ENCODE measurements around the gene HOMER1. TPM values are rescaled to one million over a fixed set of nuclear protein-coding genes. Genes with fewer than 3 reads are reported as not detected.

HOMER1 gene
- total RNA-seq, 4 donors from 2014 or later: 1.8 to 13.8 (median 5.2) TPM

DNA sequence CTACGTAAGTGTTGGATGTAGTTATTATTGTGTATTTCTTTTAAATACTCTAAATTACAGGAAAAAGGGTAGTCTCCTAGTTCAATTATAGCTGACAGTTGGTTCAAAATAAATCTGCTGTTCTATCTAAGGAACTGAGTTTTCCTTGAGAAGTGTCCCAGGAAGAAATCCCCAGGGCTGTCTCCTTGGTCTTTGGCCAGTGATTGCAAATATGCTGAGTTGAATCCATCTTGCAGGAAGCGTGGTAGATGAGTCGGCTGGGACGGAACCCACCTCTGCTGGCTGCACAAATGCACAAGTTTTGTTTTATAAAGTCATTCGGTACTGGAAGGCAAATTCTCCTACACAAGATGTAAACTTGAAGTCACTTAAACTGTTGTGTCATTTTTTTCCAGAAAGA lies 30.2 kb upstream of the HOMER1 start:
- TF ChIP-seq EP300 (IDR thresholded peaks at IDR 0.05) (no peak), POLR2A (IDR thresholded peaks at IDR 0.05) (no peak)
- TF ChIP-seq, protein P1, sequence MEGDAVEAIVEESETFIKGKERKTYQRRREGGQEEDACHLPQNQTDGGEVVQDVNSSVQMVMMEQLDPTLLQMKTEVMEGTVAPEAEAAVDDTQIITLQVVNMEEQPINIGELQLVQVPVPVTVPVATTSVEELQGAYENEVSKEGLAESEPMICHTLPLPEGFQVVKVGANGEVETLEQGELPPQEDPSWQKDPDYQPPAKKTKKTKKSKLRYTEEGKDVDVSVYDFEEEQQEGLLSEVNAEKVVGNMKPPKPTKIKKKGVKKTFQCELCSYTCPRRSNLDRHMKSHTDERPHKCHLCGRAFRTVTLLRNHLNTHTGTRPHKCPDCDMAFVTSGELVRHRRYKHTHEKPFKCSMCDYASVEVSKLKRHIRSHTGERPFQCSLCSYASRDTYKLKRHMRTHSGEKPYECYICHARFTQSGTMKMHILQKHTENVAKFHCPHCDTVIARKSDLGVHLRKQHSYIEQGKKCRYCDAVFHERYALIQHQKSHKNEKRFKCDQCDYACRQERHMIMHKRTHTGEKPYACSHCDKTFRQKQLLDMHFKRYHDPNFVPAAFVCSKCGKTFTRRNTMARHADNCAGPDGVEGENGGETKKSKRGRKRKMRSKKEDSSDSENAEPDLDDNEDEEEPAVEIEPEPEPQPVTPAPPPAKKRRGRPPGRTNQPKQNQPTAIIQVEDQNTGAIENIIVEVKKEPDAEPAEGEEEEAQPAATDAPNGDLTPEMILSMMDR (IDR thresholded peaks at IDR 0.05): no peak
- H3K27me3 ChIP-seq: no peaks in the 10 kb centered on the region

DNA sequence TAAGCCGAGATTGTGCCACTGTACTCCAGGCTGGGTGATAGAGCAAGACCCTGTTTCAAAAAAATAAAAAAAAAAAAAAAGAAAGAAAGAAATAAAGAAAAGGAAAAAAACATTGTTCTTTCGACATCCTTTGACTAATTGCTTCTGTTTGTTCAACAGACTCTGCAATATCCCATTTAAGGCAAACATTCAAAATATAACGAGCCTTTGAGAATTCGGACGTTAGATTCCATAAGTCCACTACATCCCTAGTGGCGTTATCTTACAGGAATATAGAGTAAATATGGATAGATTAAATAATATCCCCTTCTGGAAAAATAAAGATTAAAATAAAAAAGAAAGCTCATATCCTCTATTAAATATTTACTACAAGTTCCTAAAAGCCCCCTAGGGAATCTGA lies 27.0 kb upstream of the HOMER1 start:
- H3K36me3 ChIP-seq: no peaks in the 10 kb centered on the region
- no peak overlapping the region for H3K4me3 ChIP-seq
- WGBS, 2 donors: 61 to 65% methylated on average over 6 of the region's 6 CpGs
- no peak for DNase-seq (ENCODE audit: low spot score in 2 of 2)
- TF ChIP-seq POLR2A (IDR thresholded peaks at IDR 0.05): no peak
- TF ChIP-seq, protein P1 (IDR thresholded peaks at IDR 0.05): no peak
- TF ChIP-seq EP300 (IDR thresholded peaks at IDR 0.05): no peak
- H3K9me3 ChIP-seq: no peaks in the 10 kb centered on the region
- H3K27ac ChIP-seq: no peak overlapping the region
- no peaks in the 10 kb centered on the region for H3K4me1 ChIP-seq
- no peaks in the 10 kb centered on the region for H3K27me3 ChIP-seq

More for the DNA sequence above, 30.2 kb upstream of the HOMER1 start:
- no peaks in the 10 kb centered on the region for H3K36me3 ChIP-seq
- WGBS, 2 donors: 46 to 70% methylated on average over 5 of the region's 5 CpGs
- H3K27ac ChIP-seq: no peak overlapping the region
- DNase-seq (ENCODE audit: low spot score in 2 of 2): peak; percentile 22 to 25
- H3K4me3 ChIP-seq: no peak overlapping the region
- H3K9me3 ChIP-seq: no peaks in the 10 kb centered on the region
- no peaks in the 10 kb centered on the region for H3K4me1 ChIP-seq

DNA sequence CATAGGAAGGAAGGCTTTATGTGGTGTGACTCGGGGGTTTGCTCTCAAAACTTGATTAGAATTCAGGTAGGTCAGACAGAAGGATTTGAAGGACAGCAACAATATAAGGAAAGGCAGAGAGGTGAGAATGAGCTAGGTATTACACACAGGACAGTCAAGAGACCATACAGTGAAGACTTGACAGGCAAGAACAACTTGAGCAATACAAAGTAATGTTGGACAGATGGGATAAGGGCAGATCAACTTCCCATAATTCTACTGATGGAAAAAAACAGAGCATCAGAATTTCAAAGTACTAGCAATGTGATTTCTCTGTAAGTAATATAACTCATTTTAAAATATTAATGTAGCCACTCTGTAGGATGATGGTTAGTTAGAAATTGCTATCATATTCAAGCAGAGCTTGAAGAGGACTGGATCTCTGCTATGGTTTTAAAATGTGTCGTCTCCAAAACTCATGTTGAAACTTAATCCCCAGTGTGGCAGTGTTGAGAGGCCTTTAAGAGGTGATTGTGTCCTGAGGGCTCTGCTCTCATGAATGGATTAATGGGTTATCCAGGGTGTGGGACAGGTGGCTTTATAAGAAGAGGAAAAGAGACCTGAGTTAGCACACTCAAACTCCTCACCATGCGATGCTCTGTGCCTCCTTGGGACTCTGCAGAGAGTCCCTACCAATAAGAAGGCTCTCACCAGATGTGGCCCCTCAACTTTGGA lies 22.4 kb upstream of the HOMER1 start:
- no peaks in the 10 kb centered on the region for H3K9me3 ChIP-seq
- no peaks in the 10 kb centered on the region for H3K27me3 ChIP-seq
- H3K4me1 ChIP-seq: no peaks in the 10 kb centered on the region
- WGBS, 2 donors: 87 to 92% methylated on average over 3 of the region's 3 CpGs
- no peak overlapping the region for H3K4me3 ChIP-seq
- H3K36me3 ChIP-seq: no peaks in the 10 kb centered on the region
- TF ChIP-seq EP300 (IDR thresholded peaks at IDR 0.05) (no peak), POLR2A (IDR thresholded peaks at IDR 0.05) (no peak)
- TF ChIP-seq, protein P1 (IDR thresholded peaks at IDR 0.05): no peak
- no peak overlapping the region for H3K27ac ChIP-seq
- no peak for DNase-seq (ENCODE audit: low spot score in 2 of 2)

DNA sequence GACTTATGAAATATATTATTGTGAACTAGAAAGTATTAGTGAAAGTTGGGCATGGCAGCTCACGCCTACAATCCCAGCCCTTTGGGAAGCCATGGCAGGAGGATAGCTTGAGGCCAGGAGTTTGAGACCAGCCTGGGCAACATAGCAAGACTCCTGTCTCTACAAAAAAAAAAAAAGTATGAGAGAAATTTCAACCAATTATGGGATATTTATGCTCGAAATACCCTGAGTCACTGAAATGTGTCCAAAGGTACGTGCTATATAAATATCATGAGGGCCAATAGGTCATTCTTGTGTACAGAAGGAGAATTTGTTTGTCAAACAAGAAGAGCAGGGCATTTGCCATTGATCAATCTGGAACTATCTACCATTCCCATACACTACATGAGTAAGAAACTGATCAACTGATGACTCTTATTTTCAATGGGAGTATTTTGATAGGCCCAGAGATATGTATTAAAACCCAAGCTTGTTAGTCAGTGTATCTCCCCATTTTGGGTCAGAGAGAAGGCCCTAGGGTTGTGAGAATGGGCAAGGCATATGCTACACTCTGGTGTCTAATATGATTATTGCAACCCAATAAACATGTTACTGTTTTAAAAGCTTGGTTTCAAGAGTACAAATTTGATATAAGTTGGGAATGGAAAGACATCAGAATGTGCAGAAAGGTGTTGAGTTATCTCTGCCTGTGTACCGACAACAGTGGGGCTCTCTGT lies 21.7 kb upstream of the HOMER1 start:
- Histone ChIP-seq H3K27ac (no peak overlapping the region), H3K9me3 (no peaks in the 10 kb centered on the region), H3K27me3 (no peaks in the 10 kb centered on the region), H3K4me1 (no peaks in the 10 kb centered on the region), H3K4me3 (no peak overlapping the region), H3K36me3 (no peaks in the 10 kb centered on the region)
- WGBS, 2 donors: 78 to 90% methylated on average over 4 of the region's 4 CpGs
- TF ChIP-seq EP300 (IDR thresholded peaks at IDR 0.05) (no peak), POLR2A (IDR thresholded peaks at IDR 0.05) (no peak)
- TF ChIP-seq, protein P1 (IDR thresholded peaks at IDR 0.05): no peak
- DNase-seq (ENCODE audit: low spot score in 2 of 2): no peak

DNA sequence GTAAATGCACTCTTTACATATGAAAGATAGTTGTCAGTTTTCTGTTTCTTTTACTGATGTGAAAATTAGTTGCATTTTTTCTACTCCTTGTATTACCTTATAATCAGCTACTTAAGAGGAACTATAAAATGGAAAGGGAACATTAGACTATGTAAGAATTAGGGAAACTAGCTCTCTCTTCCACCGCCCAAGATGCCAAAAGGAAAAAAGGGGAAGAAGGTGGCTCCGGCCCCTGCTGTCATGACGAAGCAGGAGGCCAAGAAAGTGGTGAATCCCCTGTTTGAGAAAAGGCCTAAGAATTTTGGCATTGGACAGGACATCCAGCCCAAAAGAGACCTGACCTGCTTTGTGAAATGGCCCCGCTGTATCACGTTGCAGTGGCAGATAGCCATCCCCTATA lies 15.2 kb upstream of the HOMER1 start:
- 67 to 80% methylated on average over 5 of the region's 5 CpGs for WGBS, 2 donors
- H3K9me3 ChIP-seq: peaks cover 0 to 9% (median 0%) of the 10 kb centered on the region in 4 donors
- H3K4me1 ChIP-seq: no peaks in the 10 kb centered on the region
- TF ChIP-seq, protein P1 (IDR thresholded peaks at IDR 0.05): no peak
- TF ChIP-seq EP300 (IDR thresholded peaks at IDR 0.05) (no peak), POLR2A (IDR thresholded peaks at IDR 0.05) (no peak)
- DNase-seq (ENCODE audit: low spot score in 2 of 2): no peak
- no peak overlapping the region for H3K27ac ChIP-seq
- no peak overlapping the region for H3K4me3 ChIP-seq
- H3K36me3 ChIP-seq: no peaks in the 10 kb centered on the region
- no peaks in the 10 kb centered on the region for H3K27me3 ChIP-seq
